ENCODE measurements around the gene SPATA22. TPM values are rescaled to one million over a fixed set of nuclear protein-coding genes. Genes with fewer than 3 reads are reported as not detected.
"Not testable (repeated sequence)": the region's sequence is repeated elsewhere in the genome, so short reads cannot be mapped to it uniquely, and the experiment has no call there.

SPATA22 gene
- total RNA-seq, result 1 to 10 TPM in 1 of 4 donors, not detected in 3; 1.6 TPM

GRCh38 chr17:3471599-3471998 is at the start of gene SPATA22:
TSS of gene SPATA22 (minus strand) at chr17:3471819. CDS start at chr17:3469325, 2,494 bp downstream.
- no peak for DNase-seq (ENCODE audit: low spot score in 2 of 2)
- intact Hi-C loops (cut with DNase I; ENCODE audit: low total_unique reads), result no loop called here
- no peak for TF ChIP-seq POLR2A (IDR thresholded peaks at IDR 0.05)
- TF ChIP-seq CTCF (IDR thresholded peaks at IDR 0.05), result no peak
- no peak within 1 kb of the TSS for H3K4me3 ChIP-seq (ENCODE audit: low read depth, poor library complexity, severe bottlenecking)
- 96% methylated on average over 38 of the region's 38 CpGs for whole genome bisulfite sequencing, 2 donors

- H3K4me3 ChIP-seq (ENCODE audit: low read depth, poor library complexity, severe bottlenecking); DNase-seq (ENCODE audit: low spot score in 2 of 2); intact Hi-C loops (cut with DNase I; ENCODE audit: low total_unique reads): not testable (repeated sequence)
- WGBS, 2 donors, result 86 to 89% methylated on average over 4 of the region's 4 CpGs
Measured at GRCh38 chr17:3519472-3519871, 47.9 kb upstream of the SPATA22 start.

GRCh38 chr17:3514873-3515272 is 43.3 kb upstream of the SPATA22 start:
- intact Hi-C loops (cut with DNase I; ENCODE audit: low total_unique reads), result no loop called here
- 73 to 80% methylated on average over 9 of the region's 9 CpGs for WGBS, 2 donors
- H3K4me3 ChIP-seq (ENCODE audit: low read depth, poor library complexity, severe bottlenecking), result no peak overlapping the region
- no peak for DNase-seq (ENCODE audit: low spot score in 2 of 2)
- TF ChIP-seq CTCF (IDR thresholded peaks at IDR 0.05), result no peak
- no peak for TF ChIP-seq POLR2A (IDR thresholded peaks at IDR 0.05)

- intact Hi-C loops (cut with DNase I; ENCODE audit: low total_unique reads); H3K4me3 ChIP-seq (ENCODE audit: low read depth, poor library complexity, severe bottlenecking): not testable (repeated sequence)
- 94 to 97% methylated on average over 11 of the region's 11 CpGs for WGBS, 2 donors
- peak in 1 of 2 donors; percentile 54 for DNase-seq (ENCODE audit: low spot score in 2 of 2)
Measured at GRCh38 chr17:3514167-3514566, 42.5 kb upstream of the SPATA22 start.

- intact Hi-C loops (cut with DNase I; ENCODE audit: low total_unique reads), result no loop called here
- 86 to 88% methylated on average over 23 of the region's 23 CpGs for WGBS, 2 donors
- H3K4me3 ChIP-seq (ENCODE audit: low read depth, poor library complexity, severe bottlenecking), result no peak overlapping the region
- TF ChIP-seq CTCF (IDR thresholded peaks at IDR 0.05) (no peak), POLR2A (IDR thresholded peaks at IDR 0.05) (no peak)
- DNase-seq (ENCODE audit: low spot score in 2 of 2), result peak in 1 of 2 donors; percentile 63
Measured at GRCh38 chr17:3513305-3514035, 41.9 kb upstream of the SPATA22 start.

GRCh38 chr17:3512505-3513171 is 41.0 kb upstream of the SPATA22 start:
- TF ChIP-seq POLR2A (IDR thresholded peaks at IDR 0.05), result no peak
- no peak for TF ChIP-seq CTCF (IDR thresholded peaks at IDR 0.05)
- peak; percentile 47 to 93 for DNase-seq (ENCODE audit: low spot score in 2 of 2)
- no peak overlapping the region for H3K4me3 ChIP-seq (ENCODE audit: low read depth, poor library complexity, severe bottlenecking)
- 46% methylated on average over 20 of the region's 20 CpGs for WGBS, 2 donors
- intact Hi-C loops (cut with DNase I; ENCODE audit: low total_unique reads), result no loop called here

Data from lower leg skin (tissue), 4 donors.